Stimulated activated memory B cell treated with anti-CD40 and anti-IgM and Interleukin-4, amounts not matched to agents 10 μg/mL and 1 μg/mL and 100 μg/mL, for 72 hours (primary cell): ENCODE data around the gene PRDM13.

Experiments used
- ATAC-seq: fragments of 150-1000 bp; cut with Tn5 transposase; 2 replicates; pipeline ENCODE4 v1.10.0; 2021
- H3K27ac Mint-ChIP-seq: one replicate; pipeline ENCODE4 v1.8.0; 2022; ENCODE audit warnings: mild to moderate bottlenecking, mixed read lengths
- H3K27me3 Mint-ChIP-seq: one replicate; pipeline ENCODE4 v1.8.0; 2022; ENCODE audit warnings: mixed read lengths
- H3K36me3 Mint-ChIP-seq: one replicate; pipeline ENCODE4 v1.8.0; 2022; ENCODE audit warnings: mixed read lengths
- H3K4me1 Mint-ChIP-seq: one replicate; pipeline ENCODE4 v1.8.0; 2022; ENCODE audit warnings: mixed read lengths
- H3K4me3 Mint-ChIP-seq: one replicate; pipeline ENCODE4 v1.8.0; 2022; ENCODE audit warnings: mild to moderate bottlenecking, moderate library complexity, mixed read lengths
- H3K9me3 Mint-ChIP-seq: one replicate; pipeline ENCODE4 v1.8.0; 2022; ENCODE audit warnings: mixed read lengths

Gene PRDM13

GRCh38 chr6:99660206-99660605 lies 53.6 kb downstream of the PRDM13 start:
- no peak for ATAC-seq
- Mint-ChIP-seq H3K36me3 (no peaks in the 10 kb centered on the region), H3K27ac (no peak overlapping the region), H3K9me3 (no peaks in the 10 kb centered on the region), H3K4me3 (no peak overlapping the region), H3K27me3 (peaks cover 4% of the 10 kb centered on the region), H3K4me1 (no peaks in the 10 kb centered on the region)

DNA sequence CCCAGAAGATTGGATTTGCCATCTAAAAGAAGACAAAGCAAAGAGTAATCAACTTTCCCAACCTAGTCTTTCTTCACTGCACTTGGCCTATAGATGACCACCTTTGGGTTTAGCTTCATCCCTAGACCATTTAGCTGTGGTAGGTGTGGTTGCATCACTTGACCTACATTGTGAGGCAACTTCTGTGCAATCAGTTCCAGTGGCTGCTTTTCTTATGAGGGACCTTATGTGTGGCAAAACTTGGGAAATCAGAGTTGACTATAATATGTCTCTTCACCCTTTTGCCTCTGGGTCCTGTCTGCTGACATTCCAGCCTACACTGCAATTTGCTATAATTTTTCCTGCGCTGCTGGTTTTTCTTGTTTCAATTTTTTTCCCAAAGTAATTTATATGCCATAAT lies 55.2 kb downstream of the PRDM13 start:
- Mint-ChIP-seq H3K27me3 (no peaks in the 10 kb centered on the region), H3K4me1 (no peaks in the 10 kb centered on the region), H3K9me3 (no peaks in the 10 kb centered on the region), H3K4me3 (no peak overlapping the region), H3K36me3 (no peaks in the 10 kb centered on the region), H3K27ac (no peak overlapping the region)
- no peak for ATAC-seq

DNA sequence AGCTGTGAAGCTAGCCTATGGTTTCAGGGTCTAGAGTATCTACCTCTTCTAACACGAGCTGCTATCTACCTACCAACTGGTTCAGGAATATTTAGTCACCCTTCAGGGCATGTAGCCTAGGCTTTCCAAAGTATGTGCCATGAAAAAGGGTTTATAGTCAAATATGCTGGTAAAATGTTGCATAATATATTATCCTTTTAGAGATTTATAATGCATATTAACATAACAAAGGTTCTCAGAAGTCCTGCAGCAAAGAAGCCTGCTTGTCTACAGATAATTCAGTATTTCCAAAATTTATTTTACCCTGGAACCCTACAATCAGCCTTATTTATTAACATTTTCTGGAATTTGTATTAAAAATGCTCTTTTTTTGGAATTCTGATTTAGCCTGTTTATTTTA lies 56.0 kb downstream of the PRDM13 start:
- Mint-ChIP-seq H3K27ac (no peak overlapping the region), H3K4me1 (no peaks in the 10 kb centered on the region), H3K4me3 (no peak overlapping the region), H3K27me3 (no peaks in the 10 kb centered on the region), H3K36me3 (no peaks in the 10 kb centered on the region), H3K9me3 (no peaks in the 10 kb centered on the region)
- ATAC-seq, result no peak
